MCF 10A (cell line): Measurements from ENCODE around the gene ABHD8. TPM values are rescaled to one million over a fixed set of nuclear protein-coding genes. Genes with fewer than 3 reads are reported as not detected.

ENCODE experiments used
- BruUV-seq: library from RNA; stranded (reverse); fragments of 400-500 nt; replicated peaks from 2 replicates; lab custom pipeline; 2021; lab: Mats Ljungman, UMichigan
- CTCF ChIA-PET: fragments of 300-600 bp; sonication (Branson Sonifier 250); formaldehyde crosslinking; extraction: SDS; loops from one replicate; lab custom pipeline; 2021; ENCODE audit warnings: antibody characterized with exemption, inconsistent platforms; lab: Yijun Ruan, JAX
- POLR2A ChIA-PET: fragments of 300-600, 350-650 bp; sonication (Branson Sonifier 250); formaldehyde crosslinking; extraction: SDS; loops from one replicate; lab custom pipeline; 2020; ENCODE audit warnings: antibody characterized with exemption, inconsistent platforms; lab: Yijun Ruan, JAX
- DNase-seq: peaks from one replicate; pipeline ENCODE4 v3.0.0-alpha.2; 2018; ENCODE audit not compliant: unreplicated experiment
- H3K27ac Mint-ChIP-seq: one replicate; pipeline ENCODE4 v1.8.0; 2022; ENCODE audit warnings: mild to moderate bottlenecking, low read depth, mixed read lengths; ENCODE audit not compliant: unreplicated experiment
- H3K27me3 Mint-ChIP-seq: one replicate; pipeline ENCODE4 v1.8.0; 2022; ENCODE audit warnings: mixed read lengths; ENCODE audit not compliant: insufficient read depth, unreplicated experiment
- H3K36me3 Mint-ChIP-seq: one replicate; pipeline ENCODE4 v1.8.0; 2022; ENCODE audit warnings: mild to moderate bottlenecking, moderate library complexity, mixed read lengths; ENCODE audit not compliant: insufficient read depth, unreplicated experiment
- H3K4me1 Mint-ChIP-seq: one replicate; pipeline ENCODE4 v1.8.0; 2022; ENCODE audit warnings: mixed read lengths; ENCODE audit not compliant: insufficient read depth, unreplicated experiment
- H3K4me3 Mint-ChIP-seq: one replicate; pipeline ENCODE4 v1.8.0; 2022; ENCODE audit warnings: mild to moderate bottlenecking, moderate library complexity, mixed read lengths; ENCODE audit not compliant: unreplicated experiment
- H3K9me3 Mint-ChIP-seq: one replicate; pipeline ENCODE4 v1.8.0; 2022; ENCODE audit warnings: mixed read lengths; ENCODE audit not compliant: unreplicated experiment
- CTCF ChIP-seq: fragments of 200-600 bp; IDR thresholded peaks from one replicate; pipeline ENCODE4 v1.8.0; 2022; ENCODE audit warnings: antibody characterized with exemption, mild to moderate bottlenecking; ENCODE audit not compliant: unreplicated experiment
- intact Hi-C: fragments of 100-400 bp; cut with micrococcal nuclease; formaldehyde crosslinking; loops from 2 replicates; pipeline ENCODE4 v1.14.1; 2022
- total RNA-seq: library from RNA; stranded (reverse); gene quantifications from 2 replicates; pipeline ENCODE4 v1.2.3, GENCODE V29; 2022

The ABHD8 gene
- total RNA-seq, 1 experiment from 2014 or later = 4.1 TPM

- Mint-ChIP-seq H3K4me1 (peaks cover 4% of the 10 kb centered on the region), H3K4me3 (peak overlapping the region; percentile 80), H3K27me3 (no peaks in the 10 kb centered on the region), H3K36me3 (peaks cover 17% of the 10 kb centered on the region), H3K9me3 (no peaks in the 10 kb centered on the region), H3K27ac (no peak overlapping the region)
- DNase-seq = no peak
- no TSS peak for BruUV-seq
- ChIA-PET POLR2A (interaction anchor here (0.8 to 3.3 kb wide), 10 partner anchors 10 to 560 kb away, joined by 3 to 17 read pairs (median 7); partner anchors contain the start of genes ABHD8, ANO8, DDA1 and MRPL34), CTCF (interaction anchor here (0.6 to 3.0 kb wide), 12 partner anchors 9 to 558 kb away, joined by 3 to 13 read pairs (median 6); partner anchors contain the start of gene MRPL34)
- intact Hi-C loops = loop anchor here (1.0 to 5.0 kb wide), 3 partner anchors 54 to 97 kb away; no protein-coding TSS in a partner anchor
- TF ChIP-seq CTCF = no peak
Observed at GRCh38 chr19:17293605-17294004, 9.6 kb downstream of the ABHD8 start.

- TF ChIP-seq CTCF = peak; percentile 80
- intact Hi-C loops = loop anchor here (1.0 to 5.0 kb wide), 4 partner anchors 55 to 174 kb away; no protein-coding TSS in a partner anchor
- Mint-ChIP-seq H3K4me3 (peak overlapping the region; percentile 80), H3K9me3 (no peaks in the 10 kb centered on the region), H3K27ac (peak overlapping the region; percentile 31), H3K27me3 (no peaks in the 10 kb centered on the region), H3K4me1 (peaks cover 4% of the 10 kb centered on the region), H3K36me3 (peaks cover 17% of the 10 kb centered on the region)
- ChIA-PET POLR2A (interaction anchor here (0.5 to 3.3 kb wide), 21 partner anchors 9 to 864 kb away, joined by 3 to 21 read pairs (median 5); partner anchors contain the start of genes ABHD8, ANO8, BABAM1 and DDA1), CTCF (interaction anchor here (0.6 to 3.0 kb wide), 24 partner anchors 9 to 560 kb away, joined by 3 to 13 read pairs (median 4); partner anchors contain the start of genes ANKLE1, MRPL34 and MYO9B)
- peak; percentile 98 for DNase-seq
- BruUV-seq = no TSS peak
Observed at GRCh38 chr19:17292301-17293074, 10.7 kb downstream of the ABHD8 start.

- no peak for TF ChIP-seq CTCF
- ChIA-PET CTCF (interaction anchor here (0.6 to 1.3 kb wide), 2 partner anchors 16 to 22 kb away, joined by 5 read pairs; partner anchors contain the start of genes BABAM1 and MRPL34), POLR2A (interaction anchor here (0.7 kb wide), 1 partner anchor 182 kb away, joined by 3 read pairs; no protein-coding TSS in a partner anchor)
- Mint-ChIP-seq H3K36me3 (no peaks in the 10 kb centered on the region), H3K27me3 (no peaks in the 10 kb centered on the region), H3K4me1 (no peaks in the 10 kb centered on the region), H3K27ac (no peak overlapping the region), H3K4me3 (no peak overlapping the region), H3K9me3 (no peaks in the 10 kb centered on the region)
- intact Hi-C loops = no loop called here
- no TSS peak for BruUV-seq
- DNase-seq = no peak
Observed at GRCh38 chr19:17289489-17289888, 13.7 kb downstream of the ABHD8 start.

GRCh38 chr19:17286752-17287151 lies 16.5 kb downstream of the ABHD8 start:
- Mint-ChIP-seq H3K36me3 (no peaks in the 10 kb centered on the region), H3K27me3 (no peaks in the 10 kb centered on the region), H3K9me3 (no peaks in the 10 kb centered on the region), H3K4me3 (no peak overlapping the region), H3K27ac (no peak overlapping the region), H3K4me1 (no peaks in the 10 kb centered on the region)
- no peak for DNase-seq
- ChIA-PET CTCF (interaction anchor here (1.2 kb wide), 1 partner anchor 72 kb away, joined by 4 read pairs; no protein-coding TSS in a partner anchor), POLR2A (interaction anchor here (0.8 kb wide), 1 partner anchor 20 kb away, joined by 3 read pairs; no protein-coding TSS in a partner anchor)
- BruUV-seq = no TSS peak
- TF ChIP-seq CTCF = no peak
- intact Hi-C loops = no loop called here
